HEK293 (cell line): Measurements from ENCODE around the gene STPG3.
"Not testable (repeated sequence)": the region's sequence is repeated elsewhere in the genome, so short reads cannot be mapped to it uniquely, and the experiment has no call there.

Experiments used
- CTCF ChIA-PET: fragments of 350-600 bp; formaldehyde crosslinking; extraction: SDS; loops from one replicate; lab custom pipeline; 2021; ENCODE audit warnings: antibody characterized with exemption; lab: Yijun Ruan, JAX
- POLR2A ChIA-PET: fragments of 300-600 bp; formaldehyde crosslinking; extraction: SDS; loops from one replicate; lab custom pipeline; 2020; ENCODE audit warnings: antibody characterized with exemption, inconsistent platforms; lab: Yijun Ruan, JAX
- H3K27ac ChIP-seq: fragments of 200-500 bp; sonication (Bioruptor generic); 2 replicates; pipeline ENCODE4 v1.5.1; 2014; ENCODE audit warnings: low read depth, low read length, control low read depth, inconsistent platforms; ENCODE audit errors: extremely low read depth
- H3K36me3 ChIP-seq, 2 experiments: fragments of 200-500 bp in 1 of 2; sonication (Bioruptor generic) in 1 of 2; 1 replicate in 1 of 2; 2 replicates in 1 of 2; pipeline ENCODE4 v1.5.1; 2014 to 2017; ENCODE audit warnings: inconsistent platforms in 2 of 2, low read length in 2 of 2; ENCODE audit not compliant: control insufficient read depth in 2 of 2, insufficient read depth in 1 of 2
- H3K4me1 ChIP-seq: fragments of 200-500 bp; sonication (Bioruptor generic); 2 replicates; pipeline ENCODE4 v1.5.1; 2014; ENCODE audit warnings: mild to moderate bottlenecking, low read length, inconsistent platforms; ENCODE audit not compliant: control insufficient read depth, insufficient read depth
- H3K4me3 ChIP-seq: 2 replicates; pipeline ENCODE4 v1.5.1; 2011; ENCODE audit warnings: low read depth, mild to moderate bottlenecking, control low read depth, low read length, moderate library complexity
- H3K9me3 ChIP-seq: fragments of 200-500 bp; sonication (Bioruptor generic); 2 replicates; pipeline ENCODE4 v1.5.1; 2014; ENCODE audit warnings: low read depth, low read length, inconsistent platforms; ENCODE audit not compliant: control insufficient read depth, insufficient read depth
- CTCF ChIP-seq: fragments of 450-650 bp; formaldehyde crosslinking; IDR thresholded peaks from 2 replicates; pipeline ENCODE4 v1.5.1; 2016; ENCODE audit warnings: missing biosample characterization, missing genetic modification characterization
- IKZF3 ChIP-seq: fragments of 450-650 bp; IDR thresholded peaks from 2 replicates; pipeline ENCODE4 v1.5.0; 2018; ENCODE audit warnings: missing biosample characterization, mild to moderate bottlenecking, missing genetic modification characterization, moderate library complexity
- KLF1 ChIP-seq: fragments of 450-650 bp; formaldehyde crosslinking; IDR thresholded peaks from 2 replicates; pipeline ENCODE4 v1.5.1; 2016; ENCODE audit warnings: missing biosample characterization, missing genetic modification characterization
- KLF8 ChIP-seq: fragments of 450-650 bp; formaldehyde crosslinking; IDR thresholded peaks from 2 replicates; pipeline ENCODE4 v1.5.1; 2016; ENCODE audit warnings: missing biosample characterization, missing genetic modification characterization
- OSR2 ChIP-seq: fragments of 450-650 bp; formaldehyde crosslinking; IDR thresholded peaks from 2 replicates; pipeline ENCODE4 v1.5.1; 2016; ENCODE audit warnings: missing biosample characterization, missing genetic modification characterization
- PBX3 ChIP-seq: sonication (generic); formaldehyde crosslinking; IDR thresholded peaks from 2 replicates; pipeline ENCODE4 v1.8.1; 2022; ENCODE audit warnings: mild to moderate bottlenecking, moderate library complexity, missing genetic modification reagents
- PRDM1 ChIP-seq: fragments of 450-650 bp; formaldehyde crosslinking; IDR thresholded peaks from 2 replicates; pipeline ENCODE4; 2016; ENCODE audit warnings: missing biosample characterization, missing genetic modification characterization
- REST ChIP-seq: fragments of 450-650 bp; formaldehyde crosslinking; IDR thresholded peaks from 2 replicates; pipeline ENCODE4 v1.5.1; 2016; ENCODE audit warnings: missing biosample characterization, missing genetic modification characterization
- WT1 ChIP-seq: fragments of 450-650 bp; formaldehyde crosslinking; IDR thresholded peaks from 2 replicates; pipeline ENCODE4 v1.5.1; 2016; ENCODE audit warnings: missing biosample characterization, missing genetic modification characterization
- ZBTB8A ChIP-seq: fragments of 450-650 bp; formaldehyde crosslinking; IDR thresholded peaks from 2 replicates; pipeline ENCODE4 v1.5.1; 2016; ENCODE audit warnings: missing biosample characterization, missing genetic modification characterization
- ZNF394 ChIP-seq: fragments of 450-650 bp; formaldehyde crosslinking; IDR thresholded peaks from 2 replicates; pipeline ENCODE4 v1.5.1; 2016; ENCODE audit warnings: missing biosample characterization, missing genetic modification characterization, mild to moderate bottlenecking, moderate library complexity, borderline replicate concordance
- ZNF600 ChIP-seq: fragments of 450-650 bp; formaldehyde crosslinking; IDR thresholded peaks from 2 replicates; pipeline ENCODE4 v1.5.1; 2016; ENCODE audit warnings: missing biosample characterization, missing genetic modification characterization
- ZNF626 ChIP-seq: fragments of 450-650 bp; sonication (Bioruptor Pico); formaldehyde crosslinking; IDR thresholded peaks from 2 replicates; pipeline ENCODE4 v1.5.1; 2018; ENCODE audit warnings: missing biosample characterization, missing genetic modification characterization, inconsistent platforms
- ZNF654 ChIP-seq: fragments of 450-650 bp; formaldehyde crosslinking; IDR thresholded peaks from 2 replicates; pipeline ENCODE4 v1.5.1; 2016; ENCODE audit warnings: low read depth, missing biosample characterization, missing genetic modification characterization
- ZXDB ChIP-seq: fragments of 450-650 bp; formaldehyde crosslinking; IDR thresholded peaks from 2 replicates; pipeline ENCODE4 v1.5.1; 2016; ENCODE audit warnings: missing biosample characterization, missing genetic modification characterization

STPG3 gene

GRCh38 chr9:137256362-137256761, 5.3 kb downstream of the STPG3 start:
- POLR2A ChIA-PET = interaction anchor here (0.5 to 9.1 kb wide), 8 partner anchors 11 to 188 kb away, joined by 3 to 336 read pairs (median 6); partner anchors contain the start of genes EXD3, NOXA1 and TUBB4B
- Histone ChIP-seq H3K27ac (no peak overlapping the region; the same call in 1 of the 2 replicates), H3K4me1 (peaks cover 5% of the 10 kb centered on the region; the same call in 1 of the 2 replicates), H3K9me3 (no peaks in the 10 kb centered on the region), H3K36me3 (peaks cover 9 to 20% of the 10 kb centered on the region in 2 experiments), H3K4me3 (peak overlapping the region; percentile 89)
- CTCF ChIA-PET = interaction anchor here (0.7 to 5.2 kb wide), 10 partner anchors 9 to 289 kb away, joined by 3 to 45 read pairs (median 4); partner anchors contain the start of gene TUBB4B
- TF ChIP-seq ZNF626 = no peak
- TF ChIP-seq REST (tag by site-specific recombination) = peak; percentile 90

- POLR2A ChIA-PET = interaction anchor here (0.5 to 9.1 kb wide), 7 partner anchors 10 to 189 kb away, joined by 3 to 336 read pairs (median 5); partner anchors contain the start of genes EXD3, NOXA1 and TUBB4B
- H3K27ac ChIP-seq = no peak overlapping the region
- no peak overlapping the region for H3K4me3 ChIP-seq
- no peaks in the 10 kb centered on the region for H3K9me3 ChIP-seq
- no peak for TF ChIP-seq ZXDB (tag by site-specific recombination)
- no peak for TF ChIP-seq ZBTB8A (tag by site-specific recombination)
- no peak for TF ChIP-seq PBX3 (CRISPR knock-in tag)
- H3K36me3 ChIP-seq = peaks cover 9 to 20% of the 10 kb centered on the region in 2 experiments
- CTCF ChIA-PET = interaction anchor here (0.7 to 5.2 kb wide), 8 partner anchors 8 to 289 kb away, joined by 3 to 45 read pairs (median 5); partner anchors contain the start of gene TUBB4B
- H3K4me1 ChIP-seq = peaks cover 5% of the 10 kb centered on the region; the same call in 1 of the 2 replicates
These were observed 5.8 kb downstream of the STPG3 start for GRCh38 chr9:137256856-137257255.

- CTCF ChIA-PET = interaction anchor here (0.7 to 6.1 kb wide), 8 partner anchors 11 to 389 kb away, joined by 3 to 37 read pairs (median 4); partner anchors contain the start of gene RNF224
- not testable (repeated sequence) for H3K9me3 ChIP-seq
These were observed 11.3 kb downstream of the STPG3 start for GRCh38 chr9:137262173-137262908.

More at GRCh38 chr9:137262173-137262908, 11.3 kb downstream of the STPG3 start:
- not testable (repeated sequence) for H3K4me3 ChIP-seq, H3K4me1 ChIP-seq, H3K27ac ChIP-seq
- TF ChIP-seq WT1 (peak; percentile 65), ZNF600 (tag by site-specific recombination) (peak; percentile 82), IKZF3 (tag by site-specific recombination) (peak; percentile 61), CTCF (peak; percentile 31; the same call in 1 of the 2 replicates), ZNF654 (tag by site-specific recombination) (peak; percentile 38; the same call in 1 of the 2 replicates), PRDM1 (tag by site-specific recombination) (peak; percentile 94), ZNF394 (tag by site-specific recombination) (peak; percentile 38; the same call in 1 of the 2 replicates), KLF1 (peak; percentile 67), OSR2 (0 out of 2 replicates have a peak, but pooled peaks have one; percentile 31), ZBTB8A (tag by site-specific recombination) (peak; percentile 89), KLF8 (tag by site-specific recombination) (peak; percentile 19; the same call in 1 of the 2 replicates)
- POLR2A ChIA-PET = interaction anchor here (1.0 to 10.1 kb wide), 4 partner anchors 9 to 39 kb away, joined by 3 to 103 read pairs (median 6); partner anchors contain the start of gene TUBB4B
- peaks cover 6 to 41% of the 10 kb centered on the region in 2 experiments; a peak in 2 of 3 replicates for H3K36me3 ChIP-seq
